Colonic mucosa (tissue), 4 donors: ENCODE measurements around the gene SLC38A3. TPM values are rescaled to one million over a fixed set of nuclear protein-coding genes. Genes with fewer than 3 reads are reported as not detected.

ENCODE experiments used
- DNase-seq: peaks from one replicate; pipeline ENCODE4 v3.0.0-alpha.2; 2020
- H3K27ac ChIP-seq: fragments of 200-600 bp; one replicate; pipeline ENCODE4 v1.8.0; 2021
- H3K27me3 ChIP-seq: fragments of 200-600 bp; one replicate; pipeline ENCODE4 v1.8.0; 2021
- H3K36me3 ChIP-seq: fragments of 200-600 bp; one replicate; pipeline ENCODE4 v1.8.0; 2021
- H3K4me1 ChIP-seq: fragments of 200-600 bp; one replicate; pipeline ENCODE4 v1.8.0; 2021; ENCODE audit warnings: mild to moderate bottlenecking
- H3K4me3 ChIP-seq: fragments of 200-600 bp; one replicate; pipeline ENCODE4 v1.8.0; 2021
- H3K9ac ChIP-seq, 2 donors: one replicate each; pipeline ENCODE4 v1.7.0; 2013; ENCODE audit warnings: control low read depth in 2 of 2, low read depth in 2 of 2, low read length in 2 of 2
- H3K9me3 ChIP-seq: fragments of 200-600 bp; one replicate; pipeline ENCODE4 v1.8.0; 2021
- CTCF ChIP-seq: fragments of 200-600 bp; IDR thresholded peaks from one replicate; pipeline ENCODE4 v1.8.0; 2022; ENCODE audit warnings: antibody characterized with exemption, mild to moderate bottlenecking
- intact Hi-C: fragments of 100-400 bp; cut with DNase I; formaldehyde crosslinking; loops from one replicate; pipeline ENCODE4 v1.14.1; 2022
- total RNA-seq, 2 donors: library from RNA; stranded (reverse); fragmentation: NEBNext Ultra II Directional in 1 of 2; extraction: Animal tissue kit (Norgen Biotek cat#: 25700) in 1 of 2; gene quantifications; one replicate each; pipeline ENCODE4 v1.2.1, GENCODE V29; 2021
- donor health status: healthy.
- donor health status: DM: no; HTN: no; CAD: no.
- donor health status: DM: no; HTN: no; CAD: no.

SLC38A3 gene
- total RNA-seq, 2 donors from 2014 or later: 0.24 to 0.40 TPM

- no peak for TF ChIP-seq CTCF
- no peaks in the 10 kb centered on the region for H3K36me3 ChIP-seq
- H3K4me3 ChIP-seq: no peak overlapping the region
- H3K9ac ChIP-seq: no peak overlapping the region
- H3K4me1 ChIP-seq: no peaks in the 10 kb centered on the region
- intact Hi-C loops: no loop called here
- no peak for DNase-seq
- H3K9me3 ChIP-seq: no peaks in the 10 kb centered on the region
- peaks cover 40% of the 10 kb centered on the region for H3K27me3 ChIP-seq
- no peak overlapping the region for H3K27ac ChIP-seq
Observed at GRCh38 chr3:50203809-50204803, 965 bp upstream of the SLC38A3 start.

DNA sequence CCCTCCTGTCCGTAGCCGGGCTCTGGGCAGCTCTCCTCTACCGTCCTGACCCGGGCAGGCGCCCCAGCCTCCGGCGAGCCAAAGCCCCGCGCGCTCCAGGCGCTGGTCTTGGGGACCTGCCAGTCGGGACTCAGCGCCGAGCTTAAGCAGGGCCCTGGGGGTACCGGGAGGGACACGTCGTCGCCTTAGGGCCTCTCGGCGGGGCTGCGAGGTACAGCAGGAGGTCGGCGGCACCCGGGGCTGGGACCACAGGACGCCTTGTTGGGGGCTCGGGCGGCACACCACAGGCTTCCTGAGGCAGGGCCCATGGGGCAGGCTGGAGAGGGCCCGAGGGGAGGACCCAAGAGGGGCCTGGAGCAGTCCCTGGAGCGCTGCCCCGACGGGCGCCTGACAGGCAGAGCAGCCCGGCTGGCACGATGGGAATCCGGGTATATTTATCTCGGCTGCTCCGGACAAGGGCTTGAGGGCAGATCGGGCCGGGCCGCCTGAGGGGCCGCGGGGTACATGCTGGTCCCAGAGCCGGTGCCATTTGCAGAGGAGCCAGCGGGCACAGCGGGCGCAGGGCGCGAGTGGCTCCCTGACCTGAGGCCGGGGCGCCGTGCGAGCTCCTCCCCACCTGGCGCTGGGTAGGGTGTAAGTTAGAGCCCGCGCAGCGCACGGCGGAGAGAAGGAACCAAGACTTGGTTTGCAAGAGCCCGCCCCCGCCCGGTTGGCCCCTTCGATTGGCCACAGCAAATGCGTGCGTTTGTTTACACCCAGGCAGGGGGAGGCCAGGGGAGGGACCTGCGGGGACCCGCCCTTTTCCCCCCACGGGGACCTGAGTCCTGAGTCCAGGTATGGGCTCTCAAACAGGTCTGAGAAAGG lies 574 bp downstream of the SLC38A3 start:
- Histone ChIP-seq H3K36me3 (no peaks in the 10 kb centered on the region), H3K9me3 (no peaks in the 10 kb centered on the region), H3K4me3 (peak overlapping the region; percentile 9), H3K4me1 (no peaks in the 10 kb centered on the region), H3K27me3 (peaks cover 40% of the 10 kb centered on the region), H3K27ac (no peak overlapping the region), H3K9ac (peak overlapping the region in 1 of 2 donors; percentile 12)
- intact Hi-C loops: no loop called here
- no peak for TF ChIP-seq CTCF
- DNase-seq: no peak

GRCh38 chr3:50207359-50208042 lies 2.4 kb downstream of the SLC38A3 start:
- Histone ChIP-seq H3K4me3 (no peak overlapping the region), H3K4me1 (no peaks in the 10 kb centered on the region), H3K36me3 (no peaks in the 10 kb centered on the region), H3K27ac (no peak overlapping the region), H3K9me3 (no peaks in the 10 kb centered on the region), H3K27me3 (peaks cover 39% of the 10 kb centered on the region), H3K9ac (no peak overlapping the region)
- intact Hi-C loops: no loop called here
- DNase-seq: no peak
- no peak for TF ChIP-seq CTCF

DNA sequence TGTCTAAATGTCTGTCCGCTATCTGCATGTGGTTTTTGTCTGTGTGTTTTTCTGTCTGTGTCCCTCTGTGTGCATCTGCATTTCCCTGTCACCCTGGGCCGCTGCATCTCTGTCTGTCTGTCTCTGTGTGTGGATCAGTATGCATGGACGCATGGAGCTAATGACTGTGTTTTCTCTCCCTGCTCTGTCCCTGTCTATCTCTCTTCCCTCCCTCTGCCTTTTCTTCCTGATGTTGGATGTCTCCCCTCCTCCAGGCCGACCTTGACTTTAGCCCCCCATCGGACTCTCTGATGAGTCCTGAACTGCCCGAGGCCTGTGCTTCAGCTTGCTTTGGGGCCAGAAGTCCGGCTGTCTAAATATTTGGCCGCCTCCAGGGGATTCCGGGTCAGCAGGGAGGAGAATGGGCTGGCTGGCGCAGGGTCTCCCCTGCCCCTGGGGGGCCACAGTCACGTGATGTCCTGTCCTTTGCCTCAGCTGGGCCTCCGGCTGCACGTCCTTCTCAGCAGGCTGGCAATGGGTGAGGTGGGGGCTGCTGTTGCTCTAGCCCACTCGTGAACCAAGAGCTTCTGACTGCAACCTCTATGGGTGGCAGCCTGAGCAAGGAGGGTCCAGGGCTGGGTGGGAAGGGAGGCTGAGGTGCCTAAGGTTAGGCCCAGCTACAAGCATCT lies 3.7 kb downstream of the SLC38A3 start:
- Histone ChIP-seq H3K27me3 (peaks cover 29% of the 10 kb centered on the region), H3K27ac (no peak overlapping the region), H3K4me1 (no peaks in the 10 kb centered on the region), H3K9ac (no peak overlapping the region), H3K36me3 (no peaks in the 10 kb centered on the region), H3K9me3 (no peaks in the 10 kb centered on the region), H3K4me3 (no peak overlapping the region)
- intact Hi-C loops: no loop called here
- DNase-seq: no peak
- no peak for TF ChIP-seq CTCF

- intact Hi-C loops: no loop called here
- Histone ChIP-seq H3K9ac (no peak overlapping the region), H3K36me3 (no peaks in the 10 kb centered on the region), H3K27ac (no peak overlapping the region), H3K4me1 (no peaks in the 10 kb centered on the region), H3K9me3 (no peaks in the 10 kb centered on the region), H3K27me3 (peaks cover 16% of the 10 kb centered on the region), H3K4me3 (no peak overlapping the region)
- no peak for TF ChIP-seq CTCF
- DNase-seq: no peak
Observed at GRCh38 chr3:50210176-50210509, 5.1 kb downstream of the SLC38A3 start.
